ENCODE results near the gene USO1. TPM values are rescaled to one million over a fixed set of nuclear protein-coding genes. Genes with fewer than 3 reads are reported as not detected.

Gene USO1
- total RNA-seq, 1 donor from 2014 or later, result 41.2 TPM

GRCh38 chr4:75696071-75696470 is 28.3 kb upstream of the USO1 start:
- no peak for TF ChIP-seq CTCF (conservative IDR thresholded peaks at IDR 0.05)
- no peak for DNase-seq (ENCODE audit: low read depth, low spot score)
- Mint-ChIP-seq H3K4me3 (no peak overlapping the region), H3K27me3 (ENCODE audit: low read depth) (no peaks in the 10 kb centered on the region), H3K4me1 (peaks cover 5% of the 10 kb centered on the region), H3K36me3 (ENCODE audit: low read depth) (peaks cover 15% of the 10 kb centered on the region), H3K9me3 (no peaks in the 10 kb centered on the region), H3K27ac (ENCODE audit: unreplicated experiment) (no peak overlapping the region)

- no peak for TF ChIP-seq CTCF (conservative IDR thresholded peaks at IDR 0.05)
- Mint-ChIP-seq H3K36me3 (ENCODE audit: low read depth) (peaks cover 14% of the 10 kb centered on the region), H3K4me3 (no peak overlapping the region), H3K4me1 (peaks cover 5% of the 10 kb centered on the region), H3K9me3 (no peaks in the 10 kb centered on the region), H3K27ac (ENCODE audit: unreplicated experiment) (no peak overlapping the region), H3K27me3 (ENCODE audit: low read depth) (no peaks in the 10 kb centered on the region)
- no peak for DNase-seq (ENCODE audit: low read depth, low spot score)
Observed at GRCh38 chr4:75696581-75696980, 27.8 kb upstream of the USO1 start.

GRCh38 chr4:75698162-75698962 is 26.0 kb upstream of the USO1 start:
- peaks cover 5% of the 10 kb centered on the region for H3K4me1 Mint-ChIP-seq
- no peak for DNase-seq (ENCODE audit: low read depth, low spot score)
- no peak overlapping the region for H3K27ac Mint-ChIP-seq (ENCODE audit: unreplicated experiment)
- no peak for TF ChIP-seq CTCF (conservative IDR thresholded peaks at IDR 0.05)
- H3K4me3 Mint-ChIP-seq, result no peak overlapping the region
- no peaks in the 10 kb centered on the region for H3K27me3 Mint-ChIP-seq (ENCODE audit: low read depth)
- no peaks in the 10 kb centered on the region for H3K9me3 Mint-ChIP-seq
- peaks cover 9% of the 10 kb centered on the region for H3K36me3 Mint-ChIP-seq (ENCODE audit: low read depth)

GRCh38 chr4:75698963-75699228 is 25.5 kb upstream of the USO1 start:
- DNase-seq (ENCODE audit: low read depth, low spot score), result no peak
- Mint-ChIP-seq H3K27me3 (ENCODE audit: low read depth) (no peaks in the 10 kb centered on the region), H3K4me1 (peaks cover 5% of the 10 kb centered on the region), H3K27ac (ENCODE audit: unreplicated experiment) (peak overlapping the region; percentile 0), H3K4me3 (no peak overlapping the region), H3K36me3 (ENCODE audit: low read depth) (peaks cover 8% of the 10 kb centered on the region), H3K9me3 (no peaks in the 10 kb centered on the region)
- TF ChIP-seq CTCF (conservative IDR thresholded peaks at IDR 0.05), result no peak

GRCh38 chr4:75699299-75699698 is 25.1 kb upstream of the USO1 start:
- H3K4me1 Mint-ChIP-seq, result peaks cover 5% of the 10 kb centered on the region
- H3K27ac Mint-ChIP-seq (ENCODE audit: unreplicated experiment), result peak overlapping the region; percentile 0
- H3K9me3 Mint-ChIP-seq, result no peaks in the 10 kb centered on the region
- H3K4me3 Mint-ChIP-seq, result no peak overlapping the region
- no peak for DNase-seq (ENCODE audit: low read depth, low spot score)
- H3K36me3 Mint-ChIP-seq (ENCODE audit: low read depth), result peaks cover 5% of the 10 kb centered on the region
- no peaks in the 10 kb centered on the region for H3K27me3 Mint-ChIP-seq (ENCODE audit: low read depth)
- no peak for TF ChIP-seq CTCF (conservative IDR thresholded peaks at IDR 0.05)

All from neural crest cell (in vitro differentiated cells).